WTC11 (cell line): ENCODE measurements around the gene RCN2. TPM values are rescaled to one million over a fixed set of nuclear protein-coding genes. Genes with fewer than 3 reads are reported as not detected.

Source experiments
- ATAC-seq: fragments of 200-7000 bp; cut with Tn5 transposase; 2 replicates; pipeline ENCODE4 v1.10.0; 2021; ENCODE audit warnings: mild to moderate bottlenecking, moderate library complexity
- CTCF ChIA-PET: fragments of 300-600 bp; sonication (Branson Sonifier 250); formaldehyde crosslinking; loops from one replicate; lab custom pipeline; 2021; ENCODE audit warnings: antibody characterized with exemption; lab: Charles Lee
- POLR2A ChIA-PET: fragments of 350-600 bp; sonication (Branson Sonifier 250); formaldehyde crosslinking; loops from one replicate; lab custom pipeline; 2021; ENCODE audit warnings: antibody characterized with exemption; lab: Charles Lee
- DNase-seq: peaks from one replicate; pipeline ENCODE4 v3.0.0; 2021; ENCODE audit warnings: low spot score
- H3K27ac Mint-ChIP-seq: 2 replicates; pipeline ENCODE4 v1.8.0; 2021; ENCODE audit warnings: mixed read lengths
- H3K27me3 Mint-ChIP-seq: 2 replicates; pipeline ENCODE4 v1.8.0; 2021; ENCODE audit warnings: low read depth, mild to moderate bottlenecking, moderate library complexity, mixed read lengths
- H3K36me3 Mint-ChIP-seq: 2 replicates; pipeline ENCODE4 v1.8.0; 2021; ENCODE audit warnings: mixed read lengths
- H3K4me1 Mint-ChIP-seq: 2 replicates; pipeline ENCODE4 v1.8.0; 2022; ENCODE audit warnings: mixed read lengths
- H3K4me3 Mint-ChIP-seq: 2 replicates; pipeline ENCODE4 v1.8.0; 2021; ENCODE audit warnings: mild to moderate bottlenecking, moderate library complexity, mixed read lengths
- H3K9me3 Mint-ChIP-seq: 2 replicates; pipeline ENCODE4 v1.8.0; 2021; ENCODE audit warnings: mixed read lengths
- CBFB ChIP-seq: sonication (generic); formaldehyde crosslinking; IDR thresholded peaks from 2 replicates; pipeline ENCODE4 v1.8.1; 2022; ENCODE audit warnings: mild to moderate bottlenecking, low read depth, missing genetic modification reagents
- CREM ChIP-seq: sonication (generic); formaldehyde crosslinking; IDR thresholded peaks from 2 replicates; pipeline ENCODE4 v1.8.1; 2022; ENCODE audit warnings: mild to moderate bottlenecking, missing genetic modification reagents, moderate library complexity
- ELF4 ChIP-seq: sonication (generic); formaldehyde crosslinking; IDR thresholded peaks from 2 replicates; pipeline ENCODE4 v1.8.1; 2022; ENCODE audit warnings: low read depth, mild to moderate bottlenecking, moderate library complexity, missing genetic modification reagents
- FOXJ3 ChIP-seq: sonication (generic); formaldehyde crosslinking; IDR thresholded peaks from 2 replicates; pipeline ENCODE4 v1.9.0; 2021; ENCODE audit warnings: missing genetic modification reagents, mild to moderate bottlenecking, borderline replicate concordance
- GABPB1 ChIP-seq: sonication (generic); formaldehyde crosslinking; IDR thresholded peaks from 2 replicates; pipeline ENCODE4 v1.8.1; 2023; ENCODE audit warnings: mild to moderate bottlenecking, missing genetic modification reagents
- OVOL2 ChIP-seq: fragments of 250-450 bp; sonication (Bioruptor Pico); IDR thresholded peaks from 2 replicates; pipeline ENCODE4 v1.9.0; 2021; ENCODE audit warnings: mild to moderate bottlenecking, borderline replicate concordance
- SP1 ChIP-seq: sonication (generic); formaldehyde crosslinking; conservative IDR thresholded peaks from 2 replicates; pipeline ENCODE4 v1.8.1; 2022; ENCODE audit warnings: missing genetic modification reagents
- TEAD4 ChIP-seq: sonication (generic); formaldehyde crosslinking; IDR thresholded peaks from 2 replicates; pipeline ENCODE4 v1.8.0; 2022; ENCODE audit warnings: mild to moderate bottlenecking, missing genetic modification reagents
- total RNA-seq: library from RNA; stranded (reverse); gene quantifications from 3 replicates; pipeline ENCODE4 v1.2.3, GENCODE V29; 2021
- TF ChIP-seq, protein P1 (sequence below): sonication (generic); formaldehyde crosslinking; IDR thresholded peaks from 2 replicates; pipeline ENCODE4 v1.8.0; 2023; ENCODE audit warnings: missing genetic modification reagents
- TF ChIP-seq, protein P2 (sequence below): sonication (generic); formaldehyde crosslinking; IDR thresholded peaks from 2 replicates; pipeline ENCODE4 v1.8.0; 2023; ENCODE audit warnings: mild to moderate bottlenecking, missing genetic modification reagents
- TF ChIP-seq, protein P3 (sequence below): fragments of 200-600 bp; IDR thresholded peaks from 2 replicates; pipeline ENCODE4 v1.8.0; 2022; ENCODE audit warnings: antibody characterized with exemption
- TF ChIP-seq, protein P4 (sequence below): fragments of 250-450 bp; sonication (Bioruptor Pico); IDR thresholded peaks from 2 replicates; pipeline ENCODE4 v2.1.2; 2022; ENCODE audit warnings: mild to moderate bottlenecking, moderate library complexity
- TF ChIP-seq, protein P5 (sequence below): sonication (generic); formaldehyde crosslinking; IDR thresholded peaks from 2 replicates; pipeline ENCODE4 v1.8.0; 2023; ENCODE audit warnings: missing genetic modification reagents, mild to moderate bottlenecking, borderline replicate concordance
- TF ChIP-seq, protein P6 (sequence below): fragments of 250-450 bp; sonication (Bioruptor Pico); IDR thresholded peaks from 2 replicates; pipeline ENCODE4 v1.9.0; 2021; ENCODE audit warnings: mild to moderate bottlenecking
- TF ChIP-seq, protein P7 (sequence below): sonication (generic); formaldehyde crosslinking; conservative IDR thresholded peaks from 2 replicates; pipeline ENCODE4 v1.8.1; 2022; ENCODE audit warnings: mild to moderate bottlenecking, missing genetic modification reagents

The RCN2 gene
- total RNA-seq, 1 experiment from 2014 or later: 112 TPM

DNA sequence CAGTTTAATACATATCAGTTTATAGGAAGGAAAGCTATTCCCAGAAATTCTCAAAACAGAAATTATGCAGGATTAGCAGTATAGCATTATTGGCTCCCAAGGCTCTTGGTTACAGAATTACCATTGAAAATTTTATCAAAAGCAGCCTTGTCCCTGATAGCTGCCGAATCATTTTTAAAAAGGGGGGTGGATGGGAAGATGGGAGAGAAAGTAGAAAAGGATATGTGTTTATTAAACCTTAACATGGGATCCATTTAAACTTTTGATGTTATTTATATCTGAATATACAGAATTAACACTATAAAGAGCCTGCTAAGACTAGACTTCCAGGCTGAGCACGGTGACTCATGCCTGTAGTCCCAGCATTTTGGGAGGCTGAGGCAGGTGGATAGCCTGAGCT is 10.8 kb downstream of the RCN2 start:
- CTCF ChIA-PET: interaction anchor here (1.2 to 1.5 kb wide), 2 partner anchors 11 to 81 kb away, joined by 3 to 5 read pairs; partner anchors contain the start of gene RCN2
- no peaks in the 10 kb centered on the region for H3K9me3 Mint-ChIP-seq
- ATAC-seq: no peak
- H3K27ac Mint-ChIP-seq: no peak overlapping the region
- H3K36me3 Mint-ChIP-seq: peaks cover 49% of the 10 kb centered on the region
- TF ChIP-seq FOXJ3 (CRISPR knock-in tag) (no peak), OVOL2 (CRISPR knock-in tag) (no peak), SP1 (no peak), ELF4 (CRISPR knock-in tag) (no peak), GABPB1 (no peak), CREM (CRISPR knock-in tag) (no peak), CBFB (no peak), TEAD4 (CRISPR knock-in tag) (no peak)
- TF ChIP-seq, protein P1, sequence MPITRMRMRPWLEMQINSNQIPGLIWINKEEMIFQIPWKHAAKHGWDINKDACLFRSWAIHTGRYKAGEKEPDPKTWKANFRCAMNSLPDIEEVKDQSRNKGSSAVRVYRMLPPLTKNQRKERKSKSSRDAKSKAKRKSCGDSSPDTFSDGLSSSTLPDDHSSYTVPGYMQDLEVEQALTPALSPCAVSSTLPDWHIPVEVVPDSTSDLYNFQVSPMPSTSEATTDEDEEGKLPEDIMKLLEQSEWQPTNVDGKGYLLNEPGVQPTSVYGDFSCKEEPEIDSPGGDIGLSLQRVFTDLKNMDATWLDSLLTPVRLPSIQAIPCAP: no peak
- TF ChIP-seq, protein P2, sequence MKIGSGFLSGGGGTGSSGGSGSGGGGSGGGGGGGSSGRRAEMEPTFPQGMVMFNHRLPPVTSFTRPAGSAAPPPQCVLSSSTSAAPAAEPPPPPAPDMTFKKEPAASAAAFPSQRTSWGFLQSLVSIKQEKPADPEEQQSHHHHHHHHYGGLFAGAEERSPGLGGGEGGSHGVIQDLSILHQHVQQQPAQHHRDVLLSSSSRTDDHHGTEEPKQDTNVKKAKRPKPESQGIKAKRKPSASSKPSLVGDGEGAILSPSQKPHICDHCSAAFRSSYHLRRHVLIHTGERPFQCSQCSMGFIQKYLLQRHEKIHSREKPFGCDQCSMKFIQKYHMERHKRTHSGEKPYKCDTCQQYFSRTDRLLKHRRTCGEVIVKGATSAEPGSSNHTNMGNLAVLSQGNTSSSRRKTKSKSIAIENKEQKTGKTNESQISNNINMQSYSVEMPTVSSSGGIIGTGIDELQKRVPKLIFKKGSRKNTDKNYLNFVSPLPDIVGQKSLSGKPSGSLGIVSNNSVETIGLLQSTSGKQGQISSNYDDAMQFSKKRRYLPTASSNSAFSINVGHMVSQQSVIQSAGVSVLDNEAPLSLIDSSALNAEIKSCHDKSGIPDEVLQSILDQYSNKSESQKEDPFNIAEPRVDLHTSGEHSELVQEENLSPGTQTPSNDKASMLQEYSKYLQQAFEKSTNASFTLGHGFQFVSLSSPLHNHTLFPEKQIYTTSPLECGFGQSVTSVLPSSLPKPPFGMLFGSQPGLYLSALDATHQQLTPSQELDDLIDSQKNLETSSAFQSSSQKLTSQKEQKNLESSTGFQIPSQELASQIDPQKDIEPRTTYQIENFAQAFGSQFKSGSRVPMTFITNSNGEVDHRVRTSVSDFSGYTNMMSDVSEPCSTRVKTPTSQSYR (CRISPR knock-in tag): no peak
- TF ChIP-seq, protein P3, sequence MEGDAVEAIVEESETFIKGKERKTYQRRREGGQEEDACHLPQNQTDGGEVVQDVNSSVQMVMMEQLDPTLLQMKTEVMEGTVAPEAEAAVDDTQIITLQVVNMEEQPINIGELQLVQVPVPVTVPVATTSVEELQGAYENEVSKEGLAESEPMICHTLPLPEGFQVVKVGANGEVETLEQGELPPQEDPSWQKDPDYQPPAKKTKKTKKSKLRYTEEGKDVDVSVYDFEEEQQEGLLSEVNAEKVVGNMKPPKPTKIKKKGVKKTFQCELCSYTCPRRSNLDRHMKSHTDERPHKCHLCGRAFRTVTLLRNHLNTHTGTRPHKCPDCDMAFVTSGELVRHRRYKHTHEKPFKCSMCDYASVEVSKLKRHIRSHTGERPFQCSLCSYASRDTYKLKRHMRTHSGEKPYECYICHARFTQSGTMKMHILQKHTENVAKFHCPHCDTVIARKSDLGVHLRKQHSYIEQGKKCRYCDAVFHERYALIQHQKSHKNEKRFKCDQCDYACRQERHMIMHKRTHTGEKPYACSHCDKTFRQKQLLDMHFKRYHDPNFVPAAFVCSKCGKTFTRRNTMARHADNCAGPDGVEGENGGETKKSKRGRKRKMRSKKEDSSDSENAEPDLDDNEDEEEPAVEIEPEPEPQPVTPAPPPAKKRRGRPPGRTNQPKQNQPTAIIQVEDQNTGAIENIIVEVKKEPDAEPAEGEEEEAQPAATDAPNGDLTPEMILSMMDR: no peak
- TF ChIP-seq, protein P4, sequence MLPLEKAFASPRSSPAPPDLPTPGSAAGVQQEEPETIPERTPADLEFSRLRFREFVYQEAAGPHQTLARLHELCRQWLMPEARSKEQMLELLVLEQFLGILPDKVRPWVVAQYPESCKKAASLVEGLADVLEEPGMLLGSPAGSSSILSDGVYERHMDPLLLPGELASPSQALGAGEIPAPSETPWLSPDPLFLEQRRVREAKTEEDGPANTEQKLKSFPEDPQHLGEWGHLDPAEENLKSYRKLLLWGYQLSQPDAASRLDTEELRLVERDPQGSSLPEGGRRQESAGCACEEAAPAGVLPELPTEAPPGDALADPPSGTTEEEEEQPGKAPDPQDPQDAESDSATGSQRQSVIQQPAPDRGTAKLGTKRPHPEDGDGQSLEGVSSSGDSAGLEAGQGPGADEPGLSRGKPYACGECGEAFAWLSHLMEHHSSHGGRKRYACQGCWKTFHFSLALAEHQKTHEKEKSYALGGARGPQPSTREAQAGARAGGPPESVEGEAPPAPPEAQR (CRISPR knock-in tag): no peak
- TF ChIP-seq, protein P5, sequence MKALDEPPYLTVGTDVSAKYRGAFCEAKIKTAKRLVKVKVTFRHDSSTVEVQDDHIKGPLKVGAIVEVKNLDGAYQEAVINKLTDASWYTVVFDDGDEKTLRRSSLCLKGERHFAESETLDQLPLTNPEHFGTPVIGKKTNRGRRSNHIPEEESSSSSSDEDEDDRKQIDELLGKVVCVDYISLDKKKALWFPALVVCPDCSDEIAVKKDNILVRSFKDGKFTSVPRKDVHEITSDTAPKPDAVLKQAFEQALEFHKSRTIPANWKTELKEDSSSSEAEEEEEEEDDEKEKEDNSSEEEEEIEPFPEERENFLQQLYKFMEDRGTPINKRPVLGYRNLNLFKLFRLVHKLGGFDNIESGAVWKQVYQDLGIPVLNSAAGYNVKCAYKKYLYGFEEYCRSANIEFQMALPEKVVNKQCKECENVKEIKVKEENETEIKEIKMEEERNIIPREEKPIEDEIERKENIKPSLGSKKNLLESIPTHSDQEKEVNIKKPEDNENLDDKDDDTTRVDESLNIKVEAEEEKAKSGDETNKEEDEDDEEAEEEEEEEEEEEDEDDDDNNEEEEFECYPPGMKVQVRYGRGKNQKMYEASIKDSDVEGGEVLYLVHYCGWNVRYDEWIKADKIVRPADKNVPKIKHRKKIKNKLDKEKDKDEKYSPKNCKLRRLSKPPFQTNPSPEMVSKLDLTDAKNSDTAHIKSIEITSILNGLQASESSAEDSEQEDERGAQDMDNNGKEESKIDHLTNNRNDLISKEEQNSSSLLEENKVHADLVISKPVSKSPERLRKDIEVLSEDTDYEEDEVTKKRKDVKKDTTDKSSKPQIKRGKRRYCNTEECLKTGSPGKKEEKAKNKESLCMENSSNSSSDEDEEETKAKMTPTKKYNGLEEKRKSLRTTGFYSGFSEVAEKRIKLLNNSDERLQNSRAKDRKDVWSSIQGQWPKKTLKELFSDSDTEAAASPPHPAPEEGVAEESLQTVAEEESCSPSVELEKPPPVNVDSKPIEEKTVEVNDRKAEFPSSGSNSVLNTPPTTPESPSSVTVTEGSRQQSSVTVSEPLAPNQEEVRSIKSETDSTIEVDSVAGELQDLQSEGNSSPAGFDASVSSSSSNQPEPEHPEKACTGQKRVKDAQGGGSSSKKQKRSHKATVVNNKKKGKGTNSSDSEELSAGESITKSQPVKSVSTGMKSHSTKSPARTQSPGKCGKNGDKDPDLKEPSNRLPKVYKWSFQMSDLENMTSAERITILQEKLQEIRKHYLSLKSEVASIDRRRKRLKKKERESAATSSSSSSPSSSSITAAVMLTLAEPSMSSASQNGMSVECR: no peak
- TF ChIP-seq, protein P6, sequence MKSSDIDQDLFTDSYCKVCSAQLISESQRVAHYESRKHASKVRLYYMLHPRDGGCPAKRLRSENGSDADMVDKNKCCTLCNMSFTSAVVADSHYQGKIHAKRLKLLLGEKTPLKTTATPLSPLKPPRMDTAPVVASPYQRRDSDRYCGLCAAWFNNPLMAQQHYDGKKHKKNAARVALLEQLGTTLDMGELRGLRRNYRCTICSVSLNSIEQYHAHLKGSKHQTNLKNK: no peak
- TF ChIP-seq, protein P7, sequence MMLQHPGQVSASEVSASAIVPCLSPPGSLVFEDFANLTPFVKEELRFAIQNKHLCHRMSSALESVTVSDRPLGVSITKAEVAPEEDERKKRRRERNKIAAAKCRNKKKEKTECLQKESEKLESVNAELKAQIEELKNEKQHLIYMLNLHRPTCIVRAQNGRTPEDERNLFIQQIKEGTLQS: no peak
- no peak for DNase-seq
- no peaks in the 10 kb centered on the region for H3K27me3 Mint-ChIP-seq
- no peak overlapping the region for H3K4me3 Mint-ChIP-seq
- H3K4me1 Mint-ChIP-seq: peaks cover 16% of the 10 kb centered on the region
- POLR2A ChIA-PET: no interaction called here
